Activated T-helper 9 cell treated with anti-CD3 and anti-CD28 coated beads, Interleukin-2, amount 50 U/mL, for 16 hours (primary cell): ENCODE data around the gene BAIAP3.
"Not testable (repeated sequence)": the region's sequence is repeated elsewhere in the genome, so short reads cannot be mapped to it uniquely, and the experiment has no call there.

Experiments
- DNase-seq: peaks from one replicate; pipeline ENCODE4 v3.0.0-alpha.2; 2020; ENCODE audit warnings: low read depth

Gene BAIAP3

GRCh38 chr16:1318268-1318545, 15.2 kb upstream of the BAIAP3 start:
- DNase-seq: no peak

GRCh38 chr16:1319041-1319440, 14.4 kb upstream of the BAIAP3 start:
- DNase-seq: no peak

GRCh38 chr16:1320097-1320496, 13.3 kb upstream of the BAIAP3 start:
- DNase-seq: no peak

GRCh38 chr16:1320658-1321240, 12.7 kb upstream of the BAIAP3 start:
- no peak for DNase-seq

- no peak for DNase-seq
Observed at GRCh38 chr16:1322407-1322806, 11.0 kb upstream of the BAIAP3 start.

- no peak for DNase-seq
Observed at GRCh38 chr16:1323296-1324239, 9.9 kb upstream of the BAIAP3 start.

GRCh38 chr16:1324286-1324826, 9.1 kb upstream of the BAIAP3 start:
- no peak for DNase-seq

GRCh38 chr16:1325261-1325660, 8.2 kb upstream of the BAIAP3 start:
- DNase-seq: no peak

GRCh38 chr16:1325673-1326371, 7.6 kb upstream of the BAIAP3 start:
- no peak for DNase-seq

- DNase-seq: no peak
Observed at GRCh38 chr16:1326391-1326790, 7.1 kb upstream of the BAIAP3 start.

- DNase-seq: no peak
Observed at GRCh38 chr16:1326946-1327618, 6.4 kb upstream of the BAIAP3 start.

GRCh38 chr16:1327619-1327947, 5.9 kb upstream of the BAIAP3 start:
- DNase-seq: no peak

GRCh38 chr16:1328136-1328535, 5.3 kb upstream of the BAIAP3 start:
- DNase-seq: not testable (repeated sequence)

GRCh38 chr16:1328961-1329360, 4.5 kb upstream of the BAIAP3 start:
- not testable (repeated sequence) for DNase-seq

- DNase-seq: no peak
Observed at GRCh38 chr16:1330260-1330914, 3.1 kb upstream of the BAIAP3 start.

- DNase-seq: no peak
Observed at GRCh38 chr16:1330931-1331711, 2.3 kb upstream of the BAIAP3 start.

GRCh38 chr16:1331712-1332617, 1.5 kb upstream of the BAIAP3 start:
- DNase-seq: no peak

GRCh38 chr16:1332618-1333148, 762 bp upstream of the BAIAP3 start:
- DNase-seq: no peak

- DNase-seq: no peak
Observed at GRCh38 chr16:1333854-1334700, 632 bp downstream of the BAIAP3 start.
